Thoracic aorta (tissue), 2 donors: ENCODE measurements around the gene TPRA1. TPM values are rescaled to one million over a fixed set of nuclear protein-coding genes. Genes with fewer than 3 reads are reported as not detected.

Experiments used
- ATAC-seq: fragments of 150-250 bp; one replicate; pipeline ENCODE4 v1.8.0; 2017; ENCODE audit warnings: low read depth; ENCODE audit not compliant: insufficient number of reproducible peaks, low FRiP score
- DNase-seq: peaks from one replicate; pipeline ENCODE4 v3.0.0-alpha.2; 2020; ENCODE audit warnings: low spot score
- H3K27ac ChIP-seq, 2 donors: fragments of 200-600 bp; sonication (generic); 1 replicate in 1 of 2; 2 replicates in 1 of 2; pipeline ENCODE4 v1.5.1; 2016; ENCODE audit warnings: mild to moderate bottlenecking in 2 of 2, moderate library complexity in 2 of 2
- H3K27me3 ChIP-seq: fragments of 200-600 bp; sonication (generic); replicated peaks from 2 replicates; pipeline ENCODE4 v1.6.0; 2016; ENCODE audit warnings: mild to moderate bottlenecking; ENCODE audit not compliant: insufficient read depth
- H3K36me3 ChIP-seq: fragments of 200-600 bp; sonication (generic); one replicate; pipeline ENCODE4 v1.5.1; 2016
- H3K4me1 ChIP-seq, 2 donors: fragments of 200-600 bp; sonication (generic); 1 replicate in 1 of 2; 2 replicates in 1 of 2; pipeline versions ENCODE4 v1.5.1 to v1.6.0; 2016; ENCODE audit warnings: low read depth in 2 of 2, mild to moderate bottlenecking in 1 of 2; ENCODE audit not compliant: control insufficient read depth in 1 of 2
- H3K4me3 ChIP-seq: fragments of 200-600 bp; sonication (generic); 2 replicates; pipeline ENCODE4 v1.5.1; 2016; ENCODE audit warnings: mild to moderate bottlenecking
- H3K9me3 ChIP-seq: fragments of 200-600 bp; sonication (generic); 2 replicates; pipeline ENCODE4 v1.5.1; 2016
- CTCF ChIP-seq: fragments of 200-600 bp; sonication (generic); IDR thresholded peaks from one replicate; pipeline ENCODE4 v1.5.1; 2019; ENCODE audit warnings: antibody characterized with exemption
- total RNA-seq, 2 donors: library from RNA; depleted of rRNA; stranded (reverse); fragments of >200 nt; gene quantifications; one replicate each; pipeline versions ENCODE4 v1.1.0 to v1.2.3, GENCODE V29; 2016

The TPRA1 gene
- total RNA-seq, 2 donors from 2014 or later, result 32.0 to 37.8 TPM

GRCh38 chr3:127634653-127635052 lies 44.1 kb upstream of the TPRA1 start:
- Histone ChIP-seq H3K27me3 (no peaks in the 10 kb centered on the region), H3K36me3 (no peaks in the 10 kb centered on the region), H3K4me1 (peaks cover 3 to 8% of the 10 kb centered on the region in 2 donors), H3K27ac (no peak overlapping the region), H3K4me3 (no peak overlapping the region), H3K9me3 (no peaks in the 10 kb centered on the region)
- ATAC-seq (no peak), DNase-seq (no peak)
- TF ChIP-seq CTCF, result no peak

GRCh38 chr3:127632035-127632820 lies 41.7 kb upstream of the TPRA1 start:
- Histone ChIP-seq H3K27ac (no peak overlapping the region), H3K9me3 (no peaks in the 10 kb centered on the region), H3K36me3 (no peaks in the 10 kb centered on the region), H3K27me3 (no peaks in the 10 kb centered on the region), H3K4me1 (peaks cover 3 to 12% of the 10 kb centered on the region in 2 donors), H3K4me3 (no peak overlapping the region)
- ATAC-seq, result no peak
- no peak for TF ChIP-seq CTCF
- no peak for DNase-seq

GRCh38 chr3:127630811-127631714 lies 40.5 kb upstream of the TPRA1 start:
- ATAC-seq (no peak), DNase-seq (no peak)
- no peaks in the 10 kb centered on the region for H3K9me3 ChIP-seq
- no peak for TF ChIP-seq CTCF
- H3K4me1 ChIP-seq, result peaks cover 3 to 12% of the 10 kb centered on the region in 2 donors
- H3K36me3 ChIP-seq, result no peaks in the 10 kb centered on the region
- no peaks in the 10 kb centered on the region for H3K27me3 ChIP-seq
- no peak overlapping the region for H3K4me3 ChIP-seq
- H3K27ac ChIP-seq, result no peak overlapping the region

- DNase-seq (no peak), ATAC-seq (no peak)
- Histone ChIP-seq H3K27ac (no peak overlapping the region), H3K36me3 (no peaks in the 10 kb centered on the region), H3K9me3 (no peaks in the 10 kb centered on the region), H3K27me3 (no peaks in the 10 kb centered on the region), H3K4me3 (peak overlapping the region; percentile 59), H3K4me1 (peaks cover 3 to 12% of the 10 kb centered on the region in 2 donors)
- no peak for TF ChIP-seq CTCF
Observed at GRCh38 chr3:127629467-127630403, 39.2 kb upstream of the TPRA1 start.
